HL-60 (cell line): Measurements from ENCODE around the gene STAB2.

ENCODE experiments used
- DNase-seq, 2 experiments: peaks; one replicate each; pipeline ENCODE4 v3.0.0-alpha.2; 2010 to 2020; ENCODE audit warnings: low read depth in 1 of 2, low spot score in 1 of 2
- H3K27ac ChIP-seq: fragments of 250-450 bp; sonication (Bioruptor Pico); replicated peaks from 2 replicates; pipeline ENCODE4 v1.5.1; 2020; ENCODE audit warnings: mild to moderate bottlenecking, moderate library complexity
- H3K27me3 ChIP-seq: fragments of 250-450 bp; sonication (Bioruptor Pico); 2 replicates; pipeline ENCODE4 v1.5.1; 2021; ENCODE audit warnings: mild to moderate bottlenecking, moderate library complexity; ENCODE audit not compliant: insufficient read depth, poor library complexity, severe bottlenecking
- H3K4me3 ChIP-seq: replicated peaks from 2 replicates; pipeline ENCODE4 v1.5.1; 2011; ENCODE audit warnings: mild to moderate bottlenecking, control low read depth, low read length; ENCODE audit not compliant: insufficient read depth
- CTCF ChIP-seq: IDR thresholded peaks from one replicate; pipeline ENCODE4 v1.5.1; 2011; ENCODE audit warnings: low read length, control low read depth, inconsistent platforms; ENCODE audit not compliant: insufficient read depth
- GABPA ChIP-seq: IDR thresholded peaks from 2 replicates; pipeline ENCODE4 v1.6.1; 2012; ENCODE audit warnings: low read depth
- POLR2AphosphoS5 ChIP-seq: IDR thresholded peaks from 2 replicates; pipeline ENCODE4 v1.6.1; 2012; ENCODE audit warnings: low read depth
- REST ChIP-seq: IDR thresholded peaks from 2 replicates; pipeline ENCODE4 v1.6.1; 2012; ENCODE audit warnings: low read depth; ENCODE audit not compliant: insufficient replicate concordance
- SPI1 ChIP-seq: IDR thresholded peaks from 2 replicates; pipeline ENCODE4 v1.6.1; 2012; ENCODE audit warnings: low read depth, mild to moderate bottlenecking, borderline replicate concordance

Gene STAB2

GRCh38 chr12:103727638-103728037, 140.6 kb downstream of the STAB2 start:
- DNase-seq: no peak
- H3K4me3 ChIP-seq: no peak overlapping the region
- TF ChIP-seq POLR2AphosphoS5 (no peak), SPI1 (no peak), REST (no peak), GABPA (no peak), CTCF (no peak)
- no peak overlapping the region for H3K27ac ChIP-seq
- no peaks in the 10 kb centered on the region for H3K27me3 ChIP-seq

- Histone ChIP-seq H3K27ac (no peak overlapping the region), H3K27me3 (no peaks in the 10 kb centered on the region), H3K4me3 (no peak overlapping the region)
- no peak for TF ChIP-seq CTCF
- TF ChIP-seq GABPA: no peak
- TF ChIP-seq SPI1: no peak
- TF ChIP-seq REST: no peak
- TF ChIP-seq POLR2AphosphoS5: no peak
- no peak for DNase-seq
These were observed 141.2 kb downstream of the STAB2 start for GRCh38 chr12:103728323-103728722.

GRCh38 chr12:103729499-103729898, 142.4 kb downstream of the STAB2 start:
- Histone ChIP-seq H3K27me3 (no peaks in the 10 kb centered on the region), H3K4me3 (no peak overlapping the region), H3K27ac (no peak overlapping the region)
- no peak for DNase-seq
- TF ChIP-seq GABPA: no peak
- no peak for TF ChIP-seq POLR2AphosphoS5
- TF ChIP-seq REST: no peak
- no peak for TF ChIP-seq SPI1
- no peak for TF ChIP-seq CTCF
